Activated CD8-positive, alpha-beta T cell treated with anti-CD3 and anti-CD28 coated beads for 36 hours (primary cell): Measurements from ENCODE around the gene CALN1. TPM values are rescaled to one million over a fixed set of nuclear protein-coding genes. Genes with fewer than 3 reads are reported as not detected.

ENCODE experiments used
- ATAC-seq: fragments of 200-7000 bp; cut with Tn5 transposase; one replicate; pipeline ENCODE4 v1.10.0; 2021; ENCODE audit warnings: mild to moderate bottlenecking, moderate library complexity
- CTCF ChIA-PET: fragments of 350-600 bp; sonication (Branson Sonifier 250); formaldehyde crosslinking; loops from one replicate; lab custom pipeline; 2021; ENCODE audit warnings: antibody characterized with exemption; lab: Charles Lee
- POLR2A ChIA-PET: fragments of 350-600 bp; sonication (Branson Sonifier 250); formaldehyde crosslinking; loops from one replicate; lab custom pipeline; 2021; ENCODE audit warnings: antibody characterized with exemption; lab: Charles Lee
- DNase-seq: peaks from one replicate; pipeline ENCODE4 v3.0.0-alpha.2; 2020
- H3K27ac Mint-ChIP-seq: one replicate; pipeline ENCODE4 v1.8.0; 2021; ENCODE audit warnings: mild to moderate bottlenecking, mixed read lengths
- H3K27me3 Mint-ChIP-seq: one replicate; pipeline ENCODE4 v1.8.0; 2021; ENCODE audit warnings: mixed read lengths
- H3K36me3 Mint-ChIP-seq: one replicate; pipeline ENCODE4 v1.8.0; 2021; ENCODE audit warnings: low read depth, mixed read lengths
- H3K4me1 Mint-ChIP-seq: one replicate; pipeline ENCODE4 v1.8.0; 2021; ENCODE audit warnings: low read depth, mixed read lengths
- H3K4me3 Mint-ChIP-seq: one replicate; pipeline ENCODE4 v1.8.0; 2021; ENCODE audit warnings: mild to moderate bottlenecking, moderate library complexity, mixed read lengths
- H3K9me3 Mint-ChIP-seq: one replicate; pipeline ENCODE4 v1.8.0; 2021; ENCODE audit warnings: mixed read lengths
- intact Hi-C: fragments of 100-400 bp; cut with micrococcal nuclease; formaldehyde crosslinking; loops from one replicate; pipeline ENCODE4 v1.10.0; 2022
- total RNA-seq, 2 experiments: library from RNA; stranded (reverse); gene quantifications; one replicate each; pipeline ENCODE4 v1.2.3, GENCODE V29; 2021
- TF ChIP-seq, protein P1 (sequence below): fragments of 200-600 bp; IDR thresholded peaks from one replicate; pipeline ENCODE4 v1.8.0; 2022; ENCODE audit warnings: antibody characterized with exemption, mild to moderate bottlenecking

The CALN1 gene
- total RNA-seq, 2 experiments from 2014 or later = 0.02 to 0.16 TPM

DNA sequence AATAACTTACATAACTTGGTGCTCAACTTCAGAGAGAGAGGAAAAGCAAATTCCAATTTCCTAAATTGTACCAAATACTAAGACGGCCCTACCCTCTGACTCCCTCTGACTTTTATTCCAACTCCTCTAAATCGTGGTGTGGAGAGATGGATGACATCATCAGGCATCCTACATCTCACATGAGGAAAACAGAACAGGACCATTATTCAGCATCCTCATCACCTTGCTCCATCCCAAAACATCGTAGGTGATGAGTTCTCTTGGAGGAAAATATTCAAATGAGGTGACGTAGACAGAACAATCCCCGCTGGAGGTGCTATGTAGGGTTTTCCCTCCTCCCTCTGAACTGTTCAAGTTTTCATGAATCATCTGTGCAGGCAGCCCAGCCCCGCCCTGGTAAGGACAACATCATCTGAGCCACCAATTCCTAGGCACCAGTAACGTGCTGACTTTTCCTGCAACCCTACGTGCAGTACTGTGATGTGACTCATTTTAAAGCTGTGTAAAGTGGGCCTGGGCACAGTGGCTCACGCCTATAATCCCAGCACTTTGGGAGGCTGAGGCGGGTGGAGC is 167.2 kb downstream of the CALN1 start:
- no peak overlapping the region for H3K27ac Mint-ChIP-seq
- DNase-seq (no peak), ATAC-seq (no peak)
- H3K4me1 Mint-ChIP-seq = no peaks in the 10 kb centered on the region
- no peak overlapping the region for H3K4me3 Mint-ChIP-seq
- H3K27me3 Mint-ChIP-seq = no peaks in the 10 kb centered on the region
- intact Hi-C loops = no loop called here
- ChIA-PET POLR2A (no interaction called here), CTCF (no interaction called here)
- TF ChIP-seq, protein P1, sequence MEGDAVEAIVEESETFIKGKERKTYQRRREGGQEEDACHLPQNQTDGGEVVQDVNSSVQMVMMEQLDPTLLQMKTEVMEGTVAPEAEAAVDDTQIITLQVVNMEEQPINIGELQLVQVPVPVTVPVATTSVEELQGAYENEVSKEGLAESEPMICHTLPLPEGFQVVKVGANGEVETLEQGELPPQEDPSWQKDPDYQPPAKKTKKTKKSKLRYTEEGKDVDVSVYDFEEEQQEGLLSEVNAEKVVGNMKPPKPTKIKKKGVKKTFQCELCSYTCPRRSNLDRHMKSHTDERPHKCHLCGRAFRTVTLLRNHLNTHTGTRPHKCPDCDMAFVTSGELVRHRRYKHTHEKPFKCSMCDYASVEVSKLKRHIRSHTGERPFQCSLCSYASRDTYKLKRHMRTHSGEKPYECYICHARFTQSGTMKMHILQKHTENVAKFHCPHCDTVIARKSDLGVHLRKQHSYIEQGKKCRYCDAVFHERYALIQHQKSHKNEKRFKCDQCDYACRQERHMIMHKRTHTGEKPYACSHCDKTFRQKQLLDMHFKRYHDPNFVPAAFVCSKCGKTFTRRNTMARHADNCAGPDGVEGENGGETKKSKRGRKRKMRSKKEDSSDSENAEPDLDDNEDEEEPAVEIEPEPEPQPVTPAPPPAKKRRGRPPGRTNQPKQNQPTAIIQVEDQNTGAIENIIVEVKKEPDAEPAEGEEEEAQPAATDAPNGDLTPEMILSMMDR = no peak
- no peaks in the 10 kb centered on the region for H3K36me3 Mint-ChIP-seq
- peaks cover 8% of the 10 kb centered on the region for H3K9me3 Mint-ChIP-seq

DNA sequence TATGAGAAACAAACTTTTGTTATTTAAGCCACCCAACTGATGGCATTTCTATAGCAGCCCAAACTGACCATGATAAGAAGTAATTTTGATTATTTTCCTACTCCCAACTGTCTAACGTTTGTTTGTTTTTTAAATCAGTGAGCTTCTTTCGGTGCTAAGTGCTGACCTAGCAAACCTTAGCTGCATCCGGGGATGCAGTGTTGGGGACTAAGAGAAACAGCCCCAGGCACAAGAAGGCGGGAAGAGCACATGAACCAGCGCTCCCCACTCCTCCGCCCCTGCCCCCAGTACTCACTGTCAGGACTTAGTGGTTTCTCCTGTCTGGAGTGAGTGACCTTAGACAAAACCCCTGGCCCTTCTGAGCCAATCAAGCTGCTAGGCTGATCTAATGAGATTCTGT is 168.8 kb downstream of the CALN1 start:
- Mint-ChIP-seq H3K4me1 (no peaks in the 10 kb centered on the region), H3K36me3 (no peaks in the 10 kb centered on the region), H3K9me3 (peaks cover 5% of the 10 kb centered on the region), H3K4me3 (no peak overlapping the region), H3K27me3 (no peaks in the 10 kb centered on the region), H3K27ac (no peak overlapping the region)
- CTCF ChIA-PET = no interaction called here
- TF ChIP-seq, protein P1 = no peak
- intact Hi-C loops = no loop called here
- DNase-seq (no peak), ATAC-seq (no peak)
- POLR2A ChIA-PET = no interaction called here

DNA sequence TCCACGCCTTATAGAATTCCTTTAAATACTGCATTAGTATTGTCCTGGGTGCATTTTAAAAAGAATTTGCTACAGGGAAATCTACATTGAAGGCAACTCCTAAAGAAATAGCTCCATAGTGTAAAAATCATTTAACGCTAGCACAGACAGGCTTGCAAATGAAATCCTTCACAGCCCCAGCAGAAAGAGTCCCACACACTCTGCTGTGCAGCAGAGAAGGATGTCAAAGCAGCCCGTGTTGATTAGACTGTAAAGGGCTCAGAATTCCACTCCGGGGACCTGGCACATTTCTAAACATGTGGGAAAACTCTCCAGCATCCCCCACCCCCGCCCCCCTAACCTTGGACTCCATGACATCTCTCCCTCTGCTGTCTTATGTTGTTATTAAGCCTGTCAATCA is 176.8 kb downstream of the CALN1 start:
- CTCF ChIA-PET = no interaction called here
- TF ChIP-seq, protein P1 = no peak
- ATAC-seq = no peak

DNA sequence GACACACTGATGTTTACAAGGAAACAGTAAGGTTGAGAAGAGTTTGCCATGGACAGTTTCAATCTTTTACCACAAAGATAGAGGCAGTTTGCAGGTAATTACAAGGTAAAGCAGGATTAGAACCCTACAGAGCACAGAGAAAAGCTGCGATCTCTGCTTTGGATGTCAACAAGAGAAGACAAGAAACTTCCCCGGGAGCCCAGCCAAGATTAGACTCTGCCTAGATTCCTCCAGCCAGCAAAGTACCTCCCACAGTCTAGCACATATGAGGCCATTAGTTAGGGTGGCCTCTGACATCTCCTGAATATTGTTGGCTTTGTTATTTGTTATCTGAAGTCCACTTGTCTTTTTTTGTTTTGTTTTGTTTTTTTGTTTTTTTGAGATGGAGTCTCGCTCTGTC is 178.1 kb downstream of the CALN1 start:
- no peak for ATAC-seq
- Mint-ChIP-seq H3K4me3 (no peak overlapping the region), H3K27me3 (no peaks in the 10 kb centered on the region), H3K27ac (no peak overlapping the region), H3K4me1 (no peaks in the 10 kb centered on the region), H3K9me3 (peaks cover 4% of the 10 kb centered on the region), H3K36me3 (no peaks in the 10 kb centered on the region)
- no peak for DNase-seq
- TF ChIP-seq, protein P1 = no peak
- ChIA-PET CTCF (no interaction called here), POLR2A (no interaction called here)
- intact Hi-C loops = no loop called here

More for the DNA sequence above, 176.8 kb downstream of the CALN1 start:
- Mint-ChIP-seq H3K27ac (no peak overlapping the region), H3K4me3 (no peak overlapping the region), H3K27me3 (no peaks in the 10 kb centered on the region), H3K36me3 (no peaks in the 10 kb centered on the region), H3K9me3 (peaks cover 4% of the 10 kb centered on the region), H3K4me1 (no peaks in the 10 kb centered on the region)
- POLR2A ChIA-PET = no interaction called here
- no peak for DNase-seq
- intact Hi-C loops = no loop called here

DNA sequence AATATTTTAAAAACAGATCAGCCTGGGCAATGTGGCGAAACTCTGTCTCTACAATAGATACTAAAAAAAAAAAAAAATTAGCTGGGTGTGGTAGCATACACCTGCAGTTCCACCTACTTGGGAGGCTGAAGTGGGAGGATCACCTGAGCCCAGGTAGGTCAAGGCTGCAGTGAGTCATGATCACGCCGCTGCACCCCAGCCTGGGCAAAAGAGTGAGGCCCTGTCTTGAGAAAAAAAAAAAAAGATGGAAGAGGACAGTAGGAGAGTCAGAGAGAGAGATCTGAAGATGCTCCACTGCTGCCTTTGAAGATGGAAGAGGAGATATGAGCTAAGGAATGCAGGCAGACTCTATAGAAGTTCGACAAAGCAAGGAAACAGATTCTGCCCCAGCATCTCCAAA is 181.9 kb downstream of the CALN1 start:
- no peaks in the 10 kb centered on the region for H3K27me3 Mint-ChIP-seq
- TF ChIP-seq, protein P1 = no peak
- no peaks in the 10 kb centered on the region for H3K36me3 Mint-ChIP-seq
- H3K27ac Mint-ChIP-seq = no peak overlapping the region
- ATAC-seq (no peak), DNase-seq (no peak)
- no peak overlapping the region for H3K4me3 Mint-ChIP-seq
- intact Hi-C loops = no loop called here
- no peaks in the 10 kb centered on the region for H3K4me1 Mint-ChIP-seq
- POLR2A ChIA-PET = no interaction called here
- H3K9me3 Mint-ChIP-seq = peaks cover 7% of the 10 kb centered on the region
- CTCF ChIA-PET = no interaction called here
